HG02938 (cell line): ENCODE data around the gene EVL.

Experiments used
- ATAC-seq: cut with Tn5 transposase; IDR thresholded peaks from one replicate; pipeline ENCODE4 v1.9.1; 2021; ENCODE audit warnings: mild to moderate bottlenecking, moderate library complexity; ENCODE audit not compliant: unreplicated experiment

The EVL gene

DNA sequence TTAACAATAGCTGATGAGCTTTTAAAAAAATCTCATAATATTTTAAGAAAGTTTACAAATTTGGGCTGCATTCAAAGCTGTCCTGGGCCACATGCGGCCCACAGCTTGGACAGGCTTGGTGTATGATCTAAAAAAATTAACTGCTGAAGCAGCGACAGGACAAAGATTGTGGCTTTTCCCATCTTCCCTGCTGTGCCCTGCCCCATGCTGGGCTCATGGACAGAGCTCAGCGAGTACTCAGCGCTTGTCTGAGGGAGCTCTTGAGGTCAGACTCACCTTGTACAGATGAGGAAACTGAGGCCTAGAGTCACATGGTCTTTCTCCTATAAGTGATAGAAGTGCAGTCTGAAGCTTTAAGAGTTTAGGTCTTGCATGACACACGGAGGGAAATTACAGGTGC is 15.0 kb downstream of the EVL start:
- ATAC-seq: no peak

DNA sequence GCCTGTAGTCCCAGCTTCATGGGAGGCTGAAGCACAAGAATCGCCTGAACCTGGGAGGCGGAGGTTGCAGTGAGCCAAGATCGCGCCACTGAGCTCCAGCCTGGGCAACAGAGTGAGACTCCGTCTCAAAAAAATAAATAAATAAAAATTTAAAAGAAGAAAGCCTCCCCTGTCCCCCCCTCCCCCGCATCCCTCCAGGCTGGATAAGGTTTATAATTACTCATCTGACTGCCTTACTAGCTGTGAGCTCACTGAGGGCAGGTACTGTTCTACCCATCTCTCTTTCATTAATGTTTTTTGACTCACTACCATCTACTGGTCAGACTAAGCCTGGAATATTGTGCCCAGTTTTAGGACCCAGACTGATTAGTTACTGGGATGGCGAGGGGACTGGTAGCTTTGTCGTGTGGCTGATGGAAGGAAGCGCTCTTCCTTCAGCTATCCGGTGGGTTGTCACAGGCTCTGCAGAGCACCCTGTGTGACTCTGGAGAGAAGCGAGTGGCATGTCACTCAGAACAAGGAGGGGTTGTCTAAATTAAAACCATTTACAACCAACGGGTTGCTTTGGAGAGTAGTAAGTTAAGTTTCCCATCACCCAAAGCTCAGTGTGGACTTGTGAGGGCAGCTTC is 16.9 kb downstream of the EVL start:
- no peak for ATAC-seq

DNA sequence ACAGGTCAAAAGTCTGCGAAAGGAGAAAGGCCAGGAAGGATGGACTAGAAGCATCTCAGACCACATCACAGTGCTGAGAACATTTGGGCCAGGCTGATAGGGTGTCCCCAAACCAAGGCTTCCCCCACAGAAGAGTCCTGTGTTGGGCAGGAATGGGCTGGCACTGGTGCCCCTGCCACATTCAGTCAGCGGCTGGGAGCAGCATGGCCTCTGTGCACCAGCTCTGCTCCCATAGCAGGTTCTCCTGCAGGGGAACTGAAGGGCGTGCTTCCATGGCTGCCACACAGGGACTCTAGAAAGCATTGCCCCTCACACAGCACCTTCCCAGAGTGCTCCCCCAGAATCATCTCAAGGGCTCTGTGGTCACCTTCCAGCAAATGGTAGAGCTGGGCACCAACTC is 17.5 kb downstream of the EVL start:
- no peak for ATAC-seq

DNA sequence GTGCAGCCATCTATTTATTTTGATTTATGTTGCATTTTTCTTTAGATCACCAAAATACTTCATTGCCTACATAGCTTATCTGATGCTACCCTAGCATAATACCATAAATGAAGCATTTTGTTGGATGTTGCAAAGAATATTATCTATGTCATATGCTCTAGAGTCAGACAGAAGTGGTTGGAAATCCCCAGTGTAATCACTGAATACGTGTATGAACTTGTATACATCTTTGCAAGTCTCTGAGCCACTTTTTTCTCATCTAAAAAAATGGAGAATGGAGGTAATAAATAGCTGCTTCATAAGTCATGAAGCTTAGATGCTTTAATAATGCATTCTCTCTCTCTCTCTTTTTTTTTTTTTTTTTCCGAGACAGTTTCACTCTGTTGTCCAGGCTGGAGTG is 18.5 kb downstream of the EVL start:
- no peak for ATAC-seq

DNA sequence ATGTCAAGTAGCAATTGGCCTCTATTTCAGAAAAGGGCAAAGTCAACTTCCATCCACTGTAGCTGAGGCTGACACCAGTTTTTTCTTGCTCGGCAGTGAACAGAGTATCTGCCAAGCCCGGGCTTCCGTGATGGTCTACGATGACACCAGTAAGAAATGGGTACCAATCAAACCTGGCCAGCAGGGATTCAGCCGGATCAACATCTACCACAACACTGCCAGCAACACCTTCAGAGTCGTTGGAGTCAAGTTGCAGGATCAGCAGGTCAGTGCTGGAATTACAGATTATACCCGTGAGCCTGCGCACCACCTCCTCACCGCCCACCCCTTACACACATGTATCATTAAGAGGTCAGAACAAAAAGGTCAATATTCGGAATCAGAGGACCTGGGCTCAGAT is 19.4 kb downstream of the EVL start:
- ATAC-seq: no peak

DNA sequence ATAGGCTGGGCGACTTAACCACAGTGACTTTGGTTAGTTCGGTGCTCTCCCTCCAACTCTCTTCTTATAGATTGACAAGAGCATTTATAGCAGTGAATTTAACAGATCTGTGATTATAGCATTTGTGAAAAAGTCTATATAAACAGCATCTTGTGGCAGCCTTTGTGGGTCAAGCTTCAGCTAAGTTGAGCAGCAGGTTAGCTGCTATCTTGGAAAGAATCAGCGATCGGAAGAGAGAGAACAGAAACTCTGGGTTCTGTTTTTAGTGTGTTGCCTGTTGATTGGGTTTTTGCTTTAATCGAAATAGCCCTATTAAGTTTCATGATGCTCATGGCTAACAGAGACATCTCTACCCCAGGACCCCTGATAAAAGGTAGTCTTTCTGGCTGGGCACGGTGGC is 20.2 kb downstream of the EVL start:
- no peak for ATAC-seq

DNA sequence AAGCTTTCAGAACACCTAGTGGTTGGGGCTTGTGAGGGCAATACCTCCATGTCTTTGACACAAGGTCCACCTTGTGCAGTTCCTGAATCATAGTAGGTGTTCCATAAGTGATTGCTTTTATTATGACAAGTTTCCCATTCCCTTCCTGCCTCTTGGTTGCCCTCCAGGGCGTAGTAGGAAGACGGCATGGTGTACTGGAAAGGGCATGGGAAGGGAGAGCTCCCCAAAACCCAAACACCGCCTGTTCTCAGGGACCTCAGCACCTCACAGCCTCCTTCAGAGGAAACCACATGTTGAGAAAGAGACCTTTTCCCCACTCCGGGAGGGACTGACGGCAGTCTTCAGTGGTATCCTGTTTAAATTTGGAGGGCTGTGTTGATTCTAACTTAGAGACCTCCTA is 21.1 kb downstream of the EVL start:
- no peak for ATAC-seq

DNA sequence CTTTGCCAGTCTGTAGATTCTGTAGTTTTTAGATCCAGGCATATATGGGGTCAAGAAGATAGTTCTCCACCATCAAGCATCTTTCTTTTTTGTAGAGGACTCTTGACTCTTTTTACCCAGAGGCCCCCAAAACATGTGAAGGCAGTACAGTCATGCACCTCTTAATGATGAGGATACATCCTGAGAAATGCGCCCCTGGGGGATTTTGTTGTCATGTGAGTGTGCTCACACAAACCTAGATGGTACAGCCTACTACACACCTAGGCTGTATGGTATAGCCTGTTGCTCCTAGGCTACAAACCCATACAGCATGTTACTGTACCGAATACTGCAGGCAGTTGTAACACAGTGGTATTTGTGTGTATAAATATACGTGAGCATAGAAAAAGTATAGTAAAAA is 23.0 kb downstream of the EVL start:
- ATAC-seq: no peak

DNA sequence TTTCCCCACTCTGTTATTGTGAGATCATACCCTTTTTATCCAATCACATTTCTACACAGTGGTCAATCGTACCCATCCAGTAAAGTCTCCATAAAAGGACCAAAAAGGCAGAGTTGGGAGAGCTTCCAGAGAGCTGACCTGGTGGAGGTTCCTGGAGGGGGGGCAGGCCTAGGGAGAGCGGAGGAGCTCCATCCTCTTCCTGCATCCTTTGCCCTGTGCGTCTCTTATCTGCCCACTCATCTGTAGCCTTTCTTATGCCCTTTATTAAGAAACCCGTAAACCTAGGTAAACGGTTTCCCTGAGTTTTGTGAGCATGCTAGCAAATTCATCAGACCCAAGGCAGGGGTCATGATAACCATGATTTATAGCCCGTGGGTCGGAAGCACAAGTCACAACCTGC is 26.2 kb downstream of the EVL start:
- ATAC-seq: no peak

DNA sequence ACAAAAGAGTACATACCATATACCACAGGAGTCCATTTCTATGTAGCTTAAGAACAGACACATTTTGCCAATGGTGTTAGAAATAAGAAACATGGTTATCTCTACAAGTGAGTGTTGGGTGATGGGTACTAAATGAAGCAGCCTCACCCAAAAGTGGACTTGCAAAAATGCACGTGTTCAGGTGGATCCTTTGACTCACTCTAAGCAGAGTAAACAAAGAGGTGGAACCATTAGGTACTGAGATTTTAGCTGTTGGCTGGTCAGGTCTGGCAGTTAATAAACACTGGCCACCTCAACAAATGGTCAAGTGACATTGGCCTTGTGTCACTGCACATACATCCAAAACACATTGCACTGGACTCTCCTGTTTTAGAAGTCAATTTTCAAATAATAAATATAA is 27.6 kb downstream of the EVL start:
- ATAC-seq: no peak

DNA sequence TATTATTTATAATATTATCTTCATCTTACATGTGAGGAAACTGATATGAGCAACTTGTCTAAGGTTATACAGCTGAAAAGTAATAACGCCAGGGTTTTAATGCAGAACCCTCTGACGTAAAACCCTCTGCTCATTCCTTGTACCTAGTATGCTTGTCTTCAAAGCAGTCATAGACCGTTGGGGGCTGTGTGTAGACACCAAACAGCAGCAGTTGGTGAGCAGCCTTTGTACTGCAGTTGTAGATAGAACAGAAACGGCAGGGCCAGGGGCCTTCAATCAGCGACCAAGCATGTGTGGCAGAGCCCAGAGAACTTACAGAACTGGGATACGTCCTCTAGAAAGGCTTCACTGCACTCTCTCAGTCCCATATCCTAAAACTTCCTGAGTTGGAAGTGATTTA is 28.1 kb downstream of the EVL start:
- ATAC-seq: no peak

DNA sequence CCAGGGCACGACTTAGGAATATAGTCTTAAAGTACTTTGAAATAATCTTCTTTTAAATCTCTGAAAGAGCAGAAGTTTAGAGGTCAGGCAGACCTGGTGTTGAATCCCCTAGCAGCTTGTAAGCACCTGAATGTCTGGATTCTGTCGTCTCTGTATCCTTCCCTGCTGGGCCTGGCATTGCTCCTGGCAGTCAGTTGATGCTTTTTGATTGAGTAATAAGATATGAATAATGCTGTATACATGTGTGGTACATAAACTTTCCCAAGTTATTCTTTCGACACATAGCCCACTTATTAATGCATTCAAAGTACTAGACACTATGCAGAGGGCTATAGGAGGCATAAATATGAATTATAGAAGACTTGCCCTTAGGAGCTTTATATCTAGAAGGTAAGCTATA is 31.4 kb downstream of the EVL start:
- no peak for ATAC-seq

DNA sequence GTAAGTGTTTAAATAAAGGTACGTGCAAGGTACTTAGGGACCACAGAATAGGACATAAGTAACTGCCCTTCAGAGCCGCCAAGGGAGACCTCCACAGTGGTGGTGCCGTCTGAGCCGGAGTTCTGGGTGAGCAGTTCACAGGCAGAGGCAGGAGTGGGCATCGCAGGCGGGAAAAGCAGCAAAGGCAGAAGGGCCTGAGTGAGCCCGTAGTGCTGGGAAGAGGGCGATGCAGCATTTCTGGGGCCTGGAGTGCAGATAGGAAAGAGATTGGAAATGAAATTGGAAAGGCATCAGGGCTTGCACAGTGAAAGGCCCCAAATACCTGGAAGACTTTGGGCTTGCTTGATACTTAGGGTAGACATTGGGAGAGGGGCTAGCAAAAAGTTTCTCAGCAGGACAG is 32.9 kb downstream of the EVL start:
- ATAC-seq: no peak

DNA sequence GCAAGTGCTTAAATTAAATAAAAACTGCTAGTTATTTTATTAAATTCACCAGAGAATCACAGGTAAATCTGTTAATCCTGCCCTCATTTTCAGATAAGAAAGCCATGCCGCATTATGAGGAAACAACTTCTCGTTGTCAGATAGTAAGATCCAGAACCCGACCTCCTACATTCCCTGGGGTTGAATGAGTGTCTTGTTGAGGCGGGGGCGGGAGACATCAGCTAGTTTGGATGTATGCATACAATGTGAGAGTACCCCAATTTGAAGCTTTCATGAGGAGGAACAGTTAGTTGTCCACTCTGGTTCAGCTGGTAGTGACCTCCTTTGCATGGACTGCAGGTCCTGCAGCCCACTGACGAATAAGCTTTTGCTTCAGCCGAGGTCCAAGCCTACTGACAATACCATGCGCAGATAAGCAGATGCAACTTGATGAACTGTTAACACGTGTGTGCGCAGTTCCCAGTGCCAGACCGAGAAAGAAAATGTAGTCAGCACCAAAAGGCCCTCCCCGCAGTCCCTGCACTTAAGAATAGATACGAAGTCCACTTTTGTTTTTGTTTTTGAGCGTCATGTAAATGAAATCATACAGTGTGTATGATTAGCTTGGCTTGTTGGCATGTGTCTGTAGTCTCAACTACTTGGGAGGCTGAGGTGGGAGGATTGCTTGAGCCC is 34.9 kb downstream of the EVL start:
- ATAC-seq: no peak

DNA sequence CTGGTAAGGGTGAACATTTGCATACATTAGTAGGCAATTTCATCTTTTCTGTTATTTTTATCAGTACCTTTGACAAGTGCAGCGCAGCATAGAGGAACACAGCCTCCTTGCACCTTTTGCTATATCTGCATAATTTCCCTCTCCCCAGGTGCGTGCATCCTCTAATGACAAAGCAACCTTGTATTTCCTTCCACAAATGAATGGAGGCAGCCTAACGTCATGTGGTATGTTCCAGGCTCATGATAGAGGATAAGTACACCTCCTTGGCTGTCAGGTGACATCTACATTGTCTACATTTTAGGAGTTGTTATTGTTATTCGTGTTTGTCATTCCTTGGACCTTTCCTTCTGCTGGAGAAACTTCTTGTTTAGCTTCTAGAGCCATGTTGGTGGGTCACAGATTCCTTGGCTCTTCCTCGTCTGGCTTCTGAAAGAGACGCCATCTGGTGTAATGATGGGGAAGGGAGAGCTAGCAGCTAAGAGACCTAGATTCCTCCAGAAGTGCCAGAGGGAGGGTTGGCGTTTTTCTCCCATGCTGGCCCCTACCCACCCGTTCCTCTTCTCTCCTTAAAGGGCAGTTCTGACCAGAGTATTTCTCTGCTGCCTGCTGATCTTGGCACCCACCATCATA is 37.0 kb downstream of the EVL start:
- no peak for ATAC-seq

DNA sequence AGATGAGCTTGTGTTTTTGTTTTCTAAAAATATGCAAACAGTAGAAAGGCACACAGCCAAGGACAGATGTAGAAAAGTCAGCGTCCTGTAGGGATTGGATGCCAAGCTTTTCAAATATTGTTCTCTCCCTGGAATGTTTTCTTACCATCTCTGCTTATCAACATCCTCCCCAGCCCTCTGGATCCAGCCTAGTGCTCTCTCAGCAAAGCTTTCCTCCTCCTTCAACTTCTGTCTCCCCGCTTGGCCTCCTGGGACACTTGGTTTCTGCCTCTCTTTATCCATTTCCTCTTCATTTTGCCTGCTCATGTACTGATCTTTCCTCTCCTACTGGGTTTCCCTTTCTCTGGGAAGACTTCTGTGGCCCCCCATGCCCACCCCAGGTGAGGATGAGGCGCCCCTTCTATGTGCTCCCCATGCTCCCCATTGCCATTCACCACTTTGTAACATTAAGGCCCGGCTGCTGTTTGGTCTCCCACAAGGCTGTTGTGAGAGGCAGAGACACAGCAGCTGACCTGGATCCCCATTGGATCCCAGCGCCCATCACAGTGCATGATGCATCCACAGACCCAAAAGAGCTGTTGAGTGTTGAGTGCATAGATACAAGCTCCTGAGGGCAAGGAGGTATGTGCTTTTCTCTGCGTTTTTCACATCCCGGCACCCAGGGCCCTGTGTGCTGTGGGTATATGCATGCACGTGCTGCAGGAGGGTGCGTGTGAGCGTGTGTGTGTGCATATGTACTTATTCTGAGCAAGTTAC is 38.2 kb downstream of the EVL start:
- ATAC-seq: no peak

DNA sequence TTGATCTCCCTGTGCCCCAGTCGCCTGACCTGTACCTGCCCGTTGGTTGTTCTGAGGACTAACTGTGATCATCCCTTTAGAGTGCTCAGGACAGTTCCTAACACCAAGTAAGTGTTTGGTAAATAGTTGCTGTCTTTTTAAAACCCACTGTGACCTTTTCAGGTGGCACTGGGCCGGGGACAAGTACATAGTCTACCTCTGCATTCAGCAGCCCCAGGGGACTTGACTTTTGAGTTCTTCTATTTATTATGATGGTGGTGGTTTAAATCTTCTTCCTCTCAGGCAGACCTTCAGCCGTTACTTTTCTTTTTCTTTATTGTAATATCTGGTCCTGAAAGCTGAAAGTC is 38.8 kb downstream of the EVL start:
- no peak for ATAC-seq

DNA sequence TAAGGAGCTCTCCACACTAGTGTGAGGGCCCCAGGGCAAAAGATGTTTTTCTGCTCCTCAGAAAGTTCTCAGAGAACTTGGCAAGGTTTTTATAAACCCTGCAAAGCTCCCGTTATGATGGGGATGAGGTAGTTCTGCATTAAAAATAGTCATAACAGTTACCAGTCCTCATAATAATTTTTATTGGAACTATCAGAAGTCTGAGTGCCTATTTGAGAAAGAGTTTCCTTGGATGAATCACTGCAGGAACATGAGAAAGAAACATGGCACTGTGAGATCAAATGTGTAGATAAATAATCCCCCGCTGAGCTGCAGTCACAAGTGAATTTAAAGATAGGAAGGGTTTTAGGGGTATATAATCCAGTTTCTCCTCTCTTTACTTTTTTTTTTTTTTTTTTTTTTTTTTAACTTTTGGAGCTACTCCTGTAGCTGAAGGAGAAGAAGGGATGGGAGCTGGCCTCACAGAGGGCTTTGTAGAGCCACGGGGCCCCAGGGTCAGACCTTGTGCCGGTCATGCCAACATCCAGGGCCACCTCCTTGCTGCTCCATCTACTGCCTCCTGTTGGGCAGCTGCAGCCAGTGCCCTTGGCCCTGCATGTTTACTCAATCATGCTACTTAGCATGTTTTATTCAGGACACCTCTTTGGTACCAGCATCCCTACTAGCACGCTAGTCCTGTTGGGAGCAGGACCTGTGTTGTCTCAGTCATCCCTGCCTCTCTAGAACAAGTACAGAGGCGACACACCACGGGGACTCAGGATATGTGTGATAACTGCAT is 39.5 kb downstream of the EVL start:
- ATAC-seq: no peak

DNA sequence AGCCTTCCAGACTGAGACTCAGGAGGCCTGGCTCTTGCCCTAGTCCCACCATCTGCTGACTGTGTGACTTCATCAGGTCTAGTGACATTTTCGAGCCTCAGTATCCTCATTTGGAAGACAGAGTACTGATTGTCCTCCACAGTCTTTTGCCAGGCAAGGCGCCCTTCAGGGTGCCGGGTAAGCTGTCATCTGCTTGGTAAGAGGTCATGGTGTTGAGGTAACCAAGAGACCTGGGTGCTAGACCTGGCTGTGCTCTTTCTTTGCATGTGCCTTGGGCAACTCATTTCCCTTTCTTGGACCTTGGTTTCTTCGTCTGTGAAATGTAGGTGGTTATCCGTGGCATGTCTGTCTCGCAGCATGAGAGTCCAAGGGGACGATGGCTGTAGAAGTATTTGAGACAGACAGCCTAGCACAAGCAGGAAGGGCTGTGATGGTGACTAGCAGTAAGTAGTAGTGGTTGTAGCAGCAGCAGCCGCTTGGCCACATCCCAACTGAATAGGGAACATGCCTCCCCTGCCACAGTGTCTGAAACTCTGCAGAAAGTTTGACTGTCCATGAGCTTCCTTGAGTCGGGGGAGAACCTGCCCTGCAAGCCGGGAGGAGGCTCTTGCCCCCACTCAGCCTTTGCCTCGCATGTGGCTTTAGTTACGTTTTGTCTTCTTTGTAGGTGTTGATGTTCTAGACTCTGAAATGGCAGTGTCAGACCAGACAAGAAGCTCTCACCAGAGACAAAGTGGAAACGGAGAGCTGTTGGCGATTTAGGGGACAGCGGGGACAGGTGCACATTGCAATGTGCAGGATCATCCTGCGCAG is 40.3 kb downstream of the EVL start:
- ATAC-seq: no peak
